Loucy (cell line): Measurements from ENCODE around the gene FGF3.

ENCODE experiments used
- EZH2phosphoT487 ChIP-seq: fragments of 200-600 bp; IDR thresholded peaks from 2 replicates; pipeline ENCODE4 v1.6.1; 2018; ENCODE audit warnings: antibody characterized with exemption, mild to moderate bottlenecking, moderate library complexity, borderline replicate concordance
- TF ChIP-seq, protein P1 (sequence below): fragments of 200-600 bp; sonication (generic); conservative IDR thresholded peaks from 2 replicates; pipeline ENCODE4 v1.5.1; 2014; ENCODE audit warnings: mild to moderate bottlenecking, antibody characterized with exemption, low read length

- TF ChIP-seq, protein P1, sequence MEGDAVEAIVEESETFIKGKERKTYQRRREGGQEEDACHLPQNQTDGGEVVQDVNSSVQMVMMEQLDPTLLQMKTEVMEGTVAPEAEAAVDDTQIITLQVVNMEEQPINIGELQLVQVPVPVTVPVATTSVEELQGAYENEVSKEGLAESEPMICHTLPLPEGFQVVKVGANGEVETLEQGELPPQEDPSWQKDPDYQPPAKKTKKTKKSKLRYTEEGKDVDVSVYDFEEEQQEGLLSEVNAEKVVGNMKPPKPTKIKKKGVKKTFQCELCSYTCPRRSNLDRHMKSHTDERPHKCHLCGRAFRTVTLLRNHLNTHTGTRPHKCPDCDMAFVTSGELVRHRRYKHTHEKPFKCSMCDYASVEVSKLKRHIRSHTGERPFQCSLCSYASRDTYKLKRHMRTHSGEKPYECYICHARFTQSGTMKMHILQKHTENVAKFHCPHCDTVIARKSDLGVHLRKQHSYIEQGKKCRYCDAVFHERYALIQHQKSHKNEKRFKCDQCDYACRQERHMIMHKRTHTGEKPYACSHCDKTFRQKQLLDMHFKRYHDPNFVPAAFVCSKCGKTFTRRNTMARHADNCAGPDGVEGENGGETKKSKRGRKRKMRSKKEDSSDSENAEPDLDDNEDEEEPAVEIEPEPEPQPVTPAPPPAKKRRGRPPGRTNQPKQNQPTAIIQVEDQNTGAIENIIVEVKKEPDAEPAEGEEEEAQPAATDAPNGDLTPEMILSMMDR = no peak
- no peak for TF ChIP-seq EZH2phosphoT487
These were observed 12.0 kb downstream of the FGF3 start for GRCh38 chr11:69807106-69807815.
